MM.1S (cell line): ENCODE results near the gene TOP2B.
A peak's percentile ranks its signal among the peaks of the same experiment; 100 is the strongest.

Experiments used
- DNase-seq: peaks from one replicate; pipeline ENCODE4 v3.0.0-alpha.2; 2015
- H2AFZ ChIP-seq: fragments of 300-600 bp; sonication (generic); 2 replicates; pipeline ENCODE4 v1.6.0; 2016; ENCODE audit warnings: antibody characterized with exemption, low read length
- H3F3A ChIP-seq: fragments of 300-600 bp; sonication (generic); 2 replicates; pipeline ENCODE4 v1.6.1; 2016; ENCODE audit warnings: mild to moderate bottlenecking, antibody characterized with exemption, low read length, moderate library complexity, mixed read lengths; ENCODE audit not compliant: insufficient read depth
- H3K27ac ChIP-seq: fragments of 300-600 bp; sonication (generic); 2 replicates; pipeline ENCODE4 v1.5.1; 2016; ENCODE audit warnings: mild to moderate bottlenecking, low read length
- H3K27me3 ChIP-seq: fragments of 300-600 bp; sonication (generic); replicated peaks from 2 replicates; pipeline ENCODE4 v1.6.0; 2016; ENCODE audit warnings: low read length; ENCODE audit not compliant: insufficient read depth
- H3K36me3 ChIP-seq: fragments of 300-600 bp; sonication (generic); replicated peaks from 2 replicates; pipeline ENCODE4 v1.6.1; 2016; ENCODE audit warnings: mild to moderate bottlenecking, low read length, mixed read lengths; ENCODE audit not compliant: insufficient read depth
- H3K4me1 ChIP-seq: fragments of 300-600 bp; sonication (generic); 2 replicates; pipeline ENCODE4 v1.6.1; 2016; ENCODE audit warnings: low read length, mixed read lengths
- H3K4me2 ChIP-seq: fragments of 300-600 bp; sonication (generic); 2 replicates; pipeline ENCODE4 v1.6.0; 2016; ENCODE audit warnings: low read depth, low read length
- H3K4me3 ChIP-seq: fragments of 300-600 bp; sonication (generic); 2 replicates; pipeline ENCODE4 v1.5.1; 2016; ENCODE audit warnings: low read length, mixed read lengths
- H3K79me2 ChIP-seq: fragments of 300-600 bp; sonication (generic); 2 replicates; pipeline ENCODE4 v1.6.1; 2016; ENCODE audit warnings: mixed run types, low read length, mixed read lengths
- H3K9ac ChIP-seq: fragments of 300-600 bp; sonication (generic); 2 replicates; pipeline ENCODE4 v1.6.1; 2016; ENCODE audit warnings: low read length, mixed read lengths
- H3K9me2 ChIP-seq: fragments of 300-600 bp; sonication (generic); replicated peaks from 2 replicates; pipeline ENCODE4 v1.6.1; 2016; ENCODE audit warnings: mild to moderate bottlenecking, low read length, mixed read lengths; ENCODE audit not compliant: insufficient read depth
- H3K9me3 ChIP-seq: fragments of 300-600 bp; sonication (generic); replicated peaks from 2 replicates; pipeline ENCODE4 v1.6.1; 2016; ENCODE audit warnings: mild to moderate bottlenecking, low read length, mixed read lengths; ENCODE audit not compliant: insufficient read depth
- H4K20me1 ChIP-seq: fragments of 300-600 bp; sonication (generic); 2 replicates; pipeline ENCODE4 v1.6.1; 2016; ENCODE audit warnings: mild to moderate bottlenecking, low read length, moderate library complexity, mixed read lengths; ENCODE audit not compliant: insufficient read depth
- EZH2 ChIP-seq: fragments of 300-600 bp; sonication (generic); optimal IDR thresholded peaks from 2 replicates; pipeline ENCODE3; 2017; ENCODE audit warnings: low read depth, mild to moderate bottlenecking, antibody characterized with exemption, low read length, mixed read lengths
- EZH2phosphoT487 ChIP-seq: fragments of 300-600 bp; sonication (generic); IDR thresholded peaks from 2 replicates; pipeline ENCODE4 v1.6.1; 2018; ENCODE audit warnings: antibody characterized with exemption, low read length
- TF ChIP-seq, protein P1 (sequence below): fragments of 300-600 bp; sonication (generic); IDR thresholded peaks from 2 replicates; pipeline ENCODE4 v1.5.1; 2016; ENCODE audit warnings: antibody characterized with exemption, low read length, mixed read lengths

The TOP2B gene, protein sequence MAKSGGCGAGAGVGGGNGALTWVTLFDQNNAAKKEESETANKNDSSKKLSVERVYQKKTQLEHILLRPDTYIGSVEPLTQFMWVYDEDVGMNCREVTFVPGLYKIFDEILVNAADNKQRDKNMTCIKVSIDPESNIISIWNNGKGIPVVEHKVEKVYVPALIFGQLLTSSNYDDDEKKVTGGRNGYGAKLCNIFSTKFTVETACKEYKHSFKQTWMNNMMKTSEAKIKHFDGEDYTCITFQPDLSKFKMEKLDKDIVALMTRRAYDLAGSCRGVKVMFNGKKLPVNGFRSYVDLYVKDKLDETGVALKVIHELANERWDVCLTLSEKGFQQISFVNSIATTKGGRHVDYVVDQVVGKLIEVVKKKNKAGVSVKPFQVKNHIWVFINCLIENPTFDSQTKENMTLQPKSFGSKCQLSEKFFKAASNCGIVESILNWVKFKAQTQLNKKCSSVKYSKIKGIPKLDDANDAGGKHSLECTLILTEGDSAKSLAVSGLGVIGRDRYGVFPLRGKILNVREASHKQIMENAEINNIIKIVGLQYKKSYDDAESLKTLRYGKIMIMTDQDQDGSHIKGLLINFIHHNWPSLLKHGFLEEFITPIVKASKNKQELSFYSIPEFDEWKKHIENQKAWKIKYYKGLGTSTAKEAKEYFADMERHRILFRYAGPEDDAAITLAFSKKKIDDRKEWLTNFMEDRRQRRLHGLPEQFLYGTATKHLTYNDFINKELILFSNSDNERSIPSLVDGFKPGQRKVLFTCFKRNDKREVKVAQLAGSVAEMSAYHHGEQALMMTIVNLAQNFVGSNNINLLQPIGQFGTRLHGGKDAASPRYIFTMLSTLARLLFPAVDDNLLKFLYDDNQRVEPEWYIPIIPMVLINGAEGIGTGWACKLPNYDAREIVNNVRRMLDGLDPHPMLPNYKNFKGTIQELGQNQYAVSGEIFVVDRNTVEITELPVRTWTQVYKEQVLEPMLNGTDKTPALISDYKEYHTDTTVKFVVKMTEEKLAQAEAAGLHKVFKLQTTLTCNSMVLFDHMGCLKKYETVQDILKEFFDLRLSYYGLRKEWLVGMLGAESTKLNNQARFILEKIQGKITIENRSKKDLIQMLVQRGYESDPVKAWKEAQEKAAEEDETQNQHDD (N-terminal part only)

DNA sequence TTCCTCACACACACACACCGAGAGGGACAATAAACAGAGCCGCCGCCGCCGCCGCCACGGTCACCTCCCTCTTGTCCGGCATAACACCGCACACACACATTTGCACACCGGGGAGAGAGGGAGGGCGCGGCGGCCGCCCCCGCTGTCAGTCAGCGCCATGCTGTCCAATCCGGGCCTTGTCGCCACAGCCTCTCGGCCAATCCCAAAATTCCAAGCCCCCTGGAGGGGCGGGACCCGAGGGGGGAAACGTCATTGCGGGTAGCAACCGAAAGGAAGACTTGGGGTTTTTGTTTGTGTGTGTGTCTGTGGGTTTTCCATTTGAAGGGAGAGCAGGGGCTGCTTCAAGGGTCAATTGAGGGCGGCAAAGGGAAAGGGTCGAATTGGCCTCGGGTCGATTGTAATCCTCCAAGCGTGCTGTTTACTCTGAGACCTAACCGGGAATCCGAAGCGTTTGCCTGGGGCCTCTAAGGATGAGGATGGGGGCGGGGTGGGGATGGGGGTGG, at the start of gene TOP2B:
TOP2B (minus strand) TSS at position 96 of the 503 bp plus-strand sequence. CDS start 610 bp downstream, outside the sequence.
- Histone ChIP-seq H3K9ac (peak within 1 kb of the TSS; percentile 78), H2AFZ (peak within 1 kb of the TSS; percentile 79), H3K9me2 (no peaks in the 10 kb centered on the region), H3K36me3 (no peaks in the 10 kb centered on the region), H3K27ac (peak within 1 kb of the TSS; percentile 89), H3K4me1 (peaks cover 25% of the 10 kb centered on the region), H3F3A (peaks cover 26% of the 10 kb centered on the region), H3K9me3 (no peaks in the 10 kb centered on the region), H3K4me3 (peak within 1 kb of the TSS; percentile 74), H4K20me1 (no peaks in the 10 kb centered on the region), H3K79me2 (peaks cover 44% of the 10 kb centered on the region), H3K27me3 (no peaks in the 10 kb centered on the region), H3K4me2 (peak within 1 kb of the TSS; percentile 95)
- peak; percentile 97 for DNase-seq
- TF ChIP-seq, protein P1, sequence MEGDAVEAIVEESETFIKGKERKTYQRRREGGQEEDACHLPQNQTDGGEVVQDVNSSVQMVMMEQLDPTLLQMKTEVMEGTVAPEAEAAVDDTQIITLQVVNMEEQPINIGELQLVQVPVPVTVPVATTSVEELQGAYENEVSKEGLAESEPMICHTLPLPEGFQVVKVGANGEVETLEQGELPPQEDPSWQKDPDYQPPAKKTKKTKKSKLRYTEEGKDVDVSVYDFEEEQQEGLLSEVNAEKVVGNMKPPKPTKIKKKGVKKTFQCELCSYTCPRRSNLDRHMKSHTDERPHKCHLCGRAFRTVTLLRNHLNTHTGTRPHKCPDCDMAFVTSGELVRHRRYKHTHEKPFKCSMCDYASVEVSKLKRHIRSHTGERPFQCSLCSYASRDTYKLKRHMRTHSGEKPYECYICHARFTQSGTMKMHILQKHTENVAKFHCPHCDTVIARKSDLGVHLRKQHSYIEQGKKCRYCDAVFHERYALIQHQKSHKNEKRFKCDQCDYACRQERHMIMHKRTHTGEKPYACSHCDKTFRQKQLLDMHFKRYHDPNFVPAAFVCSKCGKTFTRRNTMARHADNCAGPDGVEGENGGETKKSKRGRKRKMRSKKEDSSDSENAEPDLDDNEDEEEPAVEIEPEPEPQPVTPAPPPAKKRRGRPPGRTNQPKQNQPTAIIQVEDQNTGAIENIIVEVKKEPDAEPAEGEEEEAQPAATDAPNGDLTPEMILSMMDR = no peak

DNA sequence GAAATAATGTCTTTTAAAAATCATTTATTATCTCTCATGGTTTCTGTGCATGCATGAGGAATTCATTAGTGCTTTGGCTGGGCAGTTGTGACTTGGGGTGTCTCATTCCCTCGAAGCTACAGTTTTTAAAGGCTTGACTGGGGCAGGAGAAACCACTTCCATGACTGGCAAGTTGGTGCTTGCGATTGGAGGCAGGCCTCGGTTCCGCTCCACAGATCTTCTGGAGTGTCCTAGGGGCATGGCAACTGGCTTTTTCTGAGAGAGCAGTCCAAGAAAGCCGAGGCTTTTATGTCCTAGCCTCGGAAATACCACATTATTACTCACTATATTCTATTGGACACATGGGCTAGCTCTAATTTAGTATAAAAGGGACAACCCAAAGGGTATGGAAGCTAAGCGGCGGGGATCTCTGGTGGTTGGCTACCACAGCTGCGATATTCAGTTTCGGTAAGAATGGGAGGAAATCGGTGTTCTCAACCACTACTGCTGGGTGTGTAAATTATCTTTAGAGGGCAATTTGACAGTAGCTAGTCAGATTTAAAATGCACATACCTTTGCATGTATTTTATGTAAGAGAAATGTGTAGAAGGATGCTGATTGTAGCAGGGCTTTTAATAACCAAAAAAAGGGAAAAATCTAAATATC, 48.8 kb upstream of the TOP2B start:
- Histone ChIP-seq H3K27me3 (no peaks in the 10 kb centered on the region), H3K9me3 (no peaks in the 10 kb centered on the region), H3K79me2 (no peaks in the 10 kb centered on the region), H3K9ac (no peak overlapping the region), H3K4me2 (no peak overlapping the region), H3K4me1 (no peaks in the 10 kb centered on the region), H3F3A (no peaks in the 10 kb centered on the region), H4K20me1 (no peaks in the 10 kb centered on the region), H3K27ac (no peak overlapping the region), H3K4me3 (no peak overlapping the region), H3K9me2 (no peaks in the 10 kb centered on the region), H3K36me3 (no peaks in the 10 kb centered on the region; the same call in 1 of the 2 replicates), H2AFZ (no peak overlapping the region)
- TF ChIP-seq, protein P1 = no peak
- TF ChIP-seq EZH2 = no peak
- TF ChIP-seq EZH2phosphoT487 = no peak
- no peak for DNase-seq

DNA sequence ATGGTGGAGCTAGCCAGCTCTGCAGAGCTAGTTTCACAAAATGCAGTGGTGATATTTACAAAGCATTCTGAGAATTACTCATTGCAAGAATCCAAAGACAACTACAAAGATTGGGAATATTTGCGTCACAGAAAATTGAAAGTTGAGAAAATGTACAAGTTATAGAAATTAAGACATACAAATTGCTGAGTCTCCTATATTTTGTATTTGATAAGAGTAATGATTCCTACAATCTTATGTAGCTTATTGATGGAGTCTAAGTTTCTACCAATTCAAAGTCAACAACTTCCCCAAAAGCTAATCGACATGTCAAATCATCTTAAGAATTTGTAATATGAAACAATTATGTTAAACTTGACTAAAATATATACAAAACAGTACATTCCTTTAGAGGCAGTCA, 46.4 kb upstream of the TOP2B start:
- H4K20me1 ChIP-seq = no peaks in the 10 kb centered on the region
- no peaks in the 10 kb centered on the region for H3K4me1 ChIP-seq
- H3K9ac ChIP-seq = no peak overlapping the region
- no peaks in the 10 kb centered on the region for H3K79me2 ChIP-seq
- DNase-seq = no peak
- H3K27me3 ChIP-seq = no peaks in the 10 kb centered on the region
- no peak overlapping the region for H3K4me2 ChIP-seq
- no peaks in the 10 kb centered on the region for H3K36me3 ChIP-seq
- no peak overlapping the region for H3K27ac ChIP-seq
- H3K9me3 ChIP-seq = no peaks in the 10 kb centered on the region
- H3F3A ChIP-seq = no peaks in the 10 kb centered on the region
- H3K4me3 ChIP-seq = no peak overlapping the region
- TF ChIP-seq, protein P1 = no peak
- no peak for TF ChIP-seq EZH2phosphoT487
- no peak for TF ChIP-seq EZH2
- no peak overlapping the region for H2AFZ ChIP-seq
- H3K9me2 ChIP-seq = no peaks in the 10 kb centered on the region
